GM12864 (cell line): ENCODE data around the gene HELZ2.

ENCODE experiments used
- DNase-seq: peaks from one replicate; pipeline ENCODE4 v3.0.0-alpha.2; 2011; ENCODE audit warnings: low read depth
- H3K4me3 ChIP-seq: 2 replicates; pipeline ENCODE4 v1.5.1; 2011; ENCODE audit warnings: mild to moderate bottlenecking, low read depth, low read length, control low read depth
- TF ChIP-seq, protein P1 (sequence below): IDR thresholded peaks from 2 replicates; pipeline ENCODE4 v1.5.1; 2011; ENCODE audit warnings: low read depth, mild to moderate bottlenecking, moderate library complexity, low read length, control low read depth, inconsistent platforms; ENCODE audit errors: missing control alignments

The HELZ2 gene

DNA sequence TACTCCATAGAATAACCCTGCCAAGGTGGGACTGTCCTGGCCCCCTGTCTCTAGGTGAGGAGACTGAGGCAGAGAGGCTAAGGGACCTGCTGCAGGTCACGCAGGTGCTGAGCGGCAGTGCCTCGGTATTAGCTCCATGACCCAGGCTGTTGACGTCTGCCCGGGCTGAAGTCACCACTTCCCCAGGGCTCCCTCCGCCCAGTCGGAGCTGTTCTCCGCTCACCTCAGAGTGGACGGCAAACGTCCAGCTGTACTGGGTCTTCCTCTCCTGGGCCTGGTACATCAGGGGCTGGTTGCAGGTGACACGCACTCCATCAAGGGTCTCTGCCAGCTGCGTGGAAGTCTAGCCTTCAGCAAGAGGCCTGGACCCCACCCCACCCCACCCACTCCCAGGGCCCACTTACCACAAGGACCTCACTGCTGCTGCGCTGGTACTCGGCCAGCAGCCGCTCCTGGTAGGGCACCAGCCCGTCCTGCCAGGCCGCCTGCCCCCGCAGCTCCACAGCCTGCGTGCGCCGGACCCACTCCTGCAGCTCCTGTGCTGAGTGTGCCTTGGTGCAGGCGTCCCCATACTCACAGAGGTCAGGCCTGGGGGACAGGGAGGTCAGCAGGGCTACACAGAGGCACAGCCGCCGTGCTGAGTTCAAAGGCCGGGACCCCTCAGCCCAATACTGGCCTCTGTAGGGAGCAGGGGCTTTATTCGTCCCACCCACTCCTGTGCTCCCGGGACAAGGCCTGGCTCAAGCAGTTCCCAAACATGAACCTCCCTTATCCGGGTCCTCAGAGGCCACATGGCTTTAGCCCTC lies 3.6 kb downstream of the HELZ2 start:
- TF ChIP-seq, protein P1, sequence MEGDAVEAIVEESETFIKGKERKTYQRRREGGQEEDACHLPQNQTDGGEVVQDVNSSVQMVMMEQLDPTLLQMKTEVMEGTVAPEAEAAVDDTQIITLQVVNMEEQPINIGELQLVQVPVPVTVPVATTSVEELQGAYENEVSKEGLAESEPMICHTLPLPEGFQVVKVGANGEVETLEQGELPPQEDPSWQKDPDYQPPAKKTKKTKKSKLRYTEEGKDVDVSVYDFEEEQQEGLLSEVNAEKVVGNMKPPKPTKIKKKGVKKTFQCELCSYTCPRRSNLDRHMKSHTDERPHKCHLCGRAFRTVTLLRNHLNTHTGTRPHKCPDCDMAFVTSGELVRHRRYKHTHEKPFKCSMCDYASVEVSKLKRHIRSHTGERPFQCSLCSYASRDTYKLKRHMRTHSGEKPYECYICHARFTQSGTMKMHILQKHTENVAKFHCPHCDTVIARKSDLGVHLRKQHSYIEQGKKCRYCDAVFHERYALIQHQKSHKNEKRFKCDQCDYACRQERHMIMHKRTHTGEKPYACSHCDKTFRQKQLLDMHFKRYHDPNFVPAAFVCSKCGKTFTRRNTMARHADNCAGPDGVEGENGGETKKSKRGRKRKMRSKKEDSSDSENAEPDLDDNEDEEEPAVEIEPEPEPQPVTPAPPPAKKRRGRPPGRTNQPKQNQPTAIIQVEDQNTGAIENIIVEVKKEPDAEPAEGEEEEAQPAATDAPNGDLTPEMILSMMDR: no peak
- DNase-seq: no peak
- no peak overlapping the region for H3K4me3 ChIP-seq

DNA sequence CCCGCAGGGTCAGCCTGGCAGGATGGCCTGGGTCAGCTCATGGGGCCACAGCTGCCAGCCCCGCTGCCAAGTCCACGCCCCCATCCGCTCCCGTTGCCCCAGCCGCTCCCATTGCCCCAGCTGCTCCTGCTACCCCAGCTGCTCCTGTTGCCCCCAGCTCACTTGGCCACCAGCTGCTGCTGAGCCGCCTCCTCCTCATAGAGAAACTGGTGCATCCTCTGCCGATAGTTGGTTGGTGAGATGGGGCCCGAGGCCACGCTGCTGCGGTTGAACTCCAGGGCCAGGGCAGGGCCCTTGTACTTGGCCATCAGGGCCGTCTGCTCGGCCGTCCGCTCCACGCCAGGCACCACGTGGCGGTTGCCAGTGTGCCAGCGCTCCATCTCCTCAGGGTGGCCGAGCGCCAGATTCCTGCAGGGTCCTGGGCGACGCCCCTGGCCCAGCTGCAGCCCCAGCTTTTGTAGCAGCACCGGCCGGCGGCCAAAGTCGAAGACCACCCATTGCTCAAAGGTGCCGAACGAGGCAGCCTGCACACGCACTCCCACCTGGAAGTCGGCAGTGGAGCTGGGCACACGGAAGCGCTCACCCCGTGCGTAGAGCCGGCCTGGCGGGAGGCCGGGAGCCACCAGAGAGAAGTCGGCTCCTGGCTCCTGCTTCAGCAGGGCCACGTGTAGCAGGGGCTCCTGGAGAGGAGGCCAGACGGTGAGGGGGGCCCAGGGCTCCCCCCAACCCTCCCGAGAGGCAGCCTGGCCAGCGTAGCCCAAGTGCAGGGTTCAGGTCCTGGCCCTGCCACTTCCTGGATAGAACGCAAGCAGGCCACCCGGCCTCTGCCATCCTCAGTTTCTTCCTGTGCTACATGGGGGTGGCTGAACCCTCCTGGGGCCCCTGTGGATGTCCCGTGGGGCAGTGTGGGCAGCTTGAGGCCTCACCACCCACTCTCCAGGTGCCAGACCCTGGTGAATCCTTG lies 4.8 kb downstream of the HELZ2 start:
- DNase-seq: no peak

DNA sequence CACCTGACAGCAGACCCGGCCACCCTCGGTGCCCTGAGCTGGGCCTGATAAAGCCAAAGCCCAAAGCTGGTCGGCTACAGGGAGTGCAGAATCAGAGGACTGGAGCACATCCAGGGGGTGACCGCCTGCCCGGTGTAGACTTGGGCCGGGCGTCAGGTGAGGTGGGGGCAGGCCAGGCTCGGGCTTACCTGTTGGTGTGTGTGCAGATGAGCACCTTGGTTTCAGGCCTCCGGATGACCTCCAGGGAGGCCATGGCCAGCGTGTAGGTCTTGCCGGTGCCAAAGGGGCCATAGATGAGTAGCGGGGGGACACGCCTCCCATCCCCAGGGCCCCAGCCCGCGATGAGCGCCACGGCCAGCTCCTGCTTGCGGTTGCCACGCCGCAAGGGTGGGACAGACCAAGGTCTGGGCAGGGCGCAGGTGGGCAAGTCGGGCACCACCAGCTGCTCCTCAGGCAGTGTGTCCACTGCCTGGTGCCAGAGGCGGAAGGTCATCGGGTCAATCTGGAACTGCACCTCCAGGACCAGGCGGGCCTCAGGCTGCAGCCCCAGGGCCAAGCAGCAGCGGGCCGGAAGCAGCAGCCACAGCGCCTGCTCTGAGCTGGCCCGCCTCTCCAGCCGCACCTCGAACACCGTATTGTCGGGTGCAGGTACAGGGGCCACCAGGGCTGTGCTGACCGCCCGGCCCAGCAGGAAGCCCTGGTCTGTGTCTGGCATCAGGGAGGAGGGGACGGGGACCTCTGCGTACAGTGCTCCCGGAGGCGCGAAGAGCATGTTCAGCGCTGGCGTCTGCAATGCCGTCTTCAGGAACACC lies 5.7 kb downstream of the HELZ2 start:
- TF ChIP-seq, protein P1: no peak
- peak overlapping the region; percentile 28; the same call in 1 of the 2 replicates for H3K4me3 ChIP-seq
- no peak for DNase-seq

More for the DNA sequence above, 4.8 kb downstream of the HELZ2 start:
- no peak overlapping the region for H3K4me3 ChIP-seq
- TF ChIP-seq, protein P1: no peak

DNA sequence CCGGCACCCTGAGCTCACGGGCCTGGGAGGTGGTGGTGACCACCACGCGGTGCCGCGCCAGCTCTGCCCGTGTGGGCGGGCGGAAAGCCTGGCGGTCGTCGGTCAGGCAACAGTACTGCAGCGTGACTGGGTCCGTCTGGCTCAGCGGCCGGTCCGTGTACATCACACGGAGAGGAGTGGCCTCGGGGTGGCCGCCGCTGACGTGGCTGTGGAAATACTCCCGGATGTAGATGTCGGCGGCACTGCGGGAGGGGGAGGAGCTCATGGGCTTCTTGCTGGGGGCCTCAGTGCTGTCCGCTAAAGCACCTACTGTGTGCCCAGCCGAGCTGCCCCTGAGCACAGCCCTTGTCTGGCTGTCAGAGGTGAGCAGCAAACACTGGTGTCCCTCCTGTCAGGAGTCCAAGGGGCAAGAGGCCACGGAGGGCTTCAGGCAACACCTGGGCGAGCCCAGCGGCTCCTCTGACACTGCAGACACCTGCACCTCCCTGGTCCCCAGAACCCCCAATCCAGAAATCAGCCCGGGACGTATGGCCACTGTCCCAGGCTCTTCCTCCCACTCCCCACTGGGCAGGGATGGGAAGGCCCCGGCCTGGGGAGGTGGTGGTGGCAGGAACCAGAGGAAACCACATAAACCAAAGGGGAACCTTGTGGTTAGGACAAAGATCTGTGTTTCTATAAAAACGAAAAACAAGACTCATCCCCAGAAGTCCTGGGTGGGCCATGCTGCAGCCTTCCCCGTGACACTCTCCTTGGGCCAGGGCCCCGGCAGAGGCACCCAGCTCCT lies 6.5 kb downstream of the HELZ2 start:
- TF ChIP-seq, protein P1: no peak
- no peak overlapping the region for H3K4me3 ChIP-seq
- DNase-seq: peak; percentile 63

DNA sequence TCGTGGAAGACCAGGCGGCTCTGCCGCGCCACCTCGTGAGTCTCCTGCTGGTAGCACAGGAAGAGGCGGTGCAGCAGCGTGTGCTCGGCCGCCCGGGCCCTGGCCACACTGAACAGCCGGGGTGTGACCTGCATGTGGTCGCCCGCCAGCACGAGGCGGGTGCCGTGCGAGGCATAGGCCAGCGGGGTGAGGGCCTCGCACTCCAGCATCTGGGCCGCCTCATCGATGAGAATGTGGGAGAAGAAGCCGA lies 7.0 kb downstream of the HELZ2 start:
- H3K4me3 ChIP-seq: no peak overlapping the region
- DNase-seq: no peak
- TF ChIP-seq, protein P1: no peak
